HepG2 (cell line): Measurements from ENCODE around the gene OTUB2. TPM values are rescaled to one million over a fixed set of nuclear protein-coding genes. Genes with fewer than 3 reads are reported as not detected.

Experiments
- GFI1 ChIP-seq: sonication (generic); formaldehyde crosslinking; IDR thresholded peaks from 2 replicates; pipeline ENCODE4 v1.5.0; 2020; ENCODE audit warnings: missing genetic modification reagents, mild to moderate bottlenecking, borderline replicate concordance
- KAT2B ChIP-seq: fragments of 150-350 bp; IDR thresholded peaks from 2 replicates; pipeline ENCODE4 v1.6.1; 2014; ENCODE audit warnings: low read depth, low read length, borderline replicate concordance
- NCOR1 ChIP-seq: fragments of 200-600 bp; sonication (generic); IDR thresholded peaks from 2 replicates; pipeline ENCODE4 v1.7.0; 2017; ENCODE audit warnings: antibody characterized with exemption, low read length, borderline replicate concordance
- PPARG ChIP-seq: conservative IDR thresholded peaks from 2 replicates; pipeline ENCODE4 v1.6.1; 2016; ENCODE audit warnings: missing biosample characterization, missing genetic modification reagents
- RXRB ChIP-seq: IDR thresholded peaks from 2 replicates; pipeline ENCODE4 v1.6.1; 2016; ENCODE audit warnings: borderline replicate concordance, missing genetic modification reagents, missing compliant biosample characterization
- SNRNP70 ChIP-seq: fragments of 200-400 bp; formaldehyde crosslinking; IDR thresholded peaks from 2 replicates; pipeline ENCODE4 v1.6.1; 2017; ENCODE audit warnings: mild to moderate bottlenecking, low read depth, low read length, moderate library complexity
- ZNF20 ChIP-seq: sonication (generic); formaldehyde crosslinking; IDR thresholded peaks from 2 replicates; pipeline ENCODE4 v1.4.0; 2020; ENCODE audit warnings: mild to moderate bottlenecking, moderate library complexity, missing genetic modification reagents
- ZNF234 ChIP-seq: sonication (generic); formaldehyde crosslinking; conservative IDR thresholded peaks from 2 replicates; pipeline ENCODE4 v1.5.1; 2020; ENCODE audit warnings: mild to moderate bottlenecking, missing genetic modification reagents
- ZNF878 ChIP-seq: sonication (generic); formaldehyde crosslinking; IDR thresholded peaks from 2 replicates; pipeline ENCODE4 v1.8.1; 2023; ENCODE audit warnings: mild to moderate bottlenecking, missing genetic modification reagents, moderate library complexity
- ZSCAN9 ChIP-seq: IDR thresholded peaks from 2 replicates; pipeline ENCODE4 v1.6.1; 2016; ENCODE audit warnings: borderline replicate concordance
- polyA plus RNA-seq, 8 experiments: library from polyadenylated mRNA; depleted of rRNA in 3 of 8; stranded (reverse) in 7 of 8; unstranded in 1 of 8; fragments of >200 nt; fragmentation: Illumina TruSeq in 4 of 8; extraction: Trizol in 4 of 8; gene quantifications; 2 replicates each; pipeline versions ENCODE4 v1.2.1 to v1.2.3, GENCODE V29; 2011 to 2016; ENCODE audit warnings: low read depth in 4 of 8, missing spikeins in 1 of 8, mixed read lengths in 1 of 8; ENCODE audit not compliant: insufficient read depth in 1 of 8
- total RNA-seq, 5 experiments: library from RNA; depleted of rRNA; stranded (reverse); fragments of >200 nt; fragmentation: Illumina TruSeq; extraction: Trizol; gene quantifications; 2 replicates each; pipeline ENCODE4 v1.2.3, GENCODE V29; 2016; ENCODE audit warnings: low read depth in 1 of 5
- TF ChIP-seq, protein P1 (sequence below): sonication (generic); formaldehyde crosslinking; IDR thresholded peaks from 2 replicates; pipeline ENCODE4 v1.5.1; 2020; ENCODE audit warnings: missing genetic modification reagents, mild to moderate bottlenecking, borderline replicate concordance
- TF ChIP-seq, protein P2 (sequence below): sonication (generic); formaldehyde crosslinking; IDR thresholded peaks from 2 replicates; pipeline ENCODE4 v1.4.0; 2020; ENCODE audit warnings: missing genetic modification reagents, borderline replicate concordance
- TF ChIP-seq, protein P3 (sequence below): sonication (generic); formaldehyde crosslinking; IDR thresholded peaks from one replicate; pipeline ENCODE4 v1.5.1; 2020; ENCODE audit warnings: mild to moderate bottlenecking, missing genetic modification reagents; ENCODE audit errors: not compliant biosample characterization
- TF ChIP-seq, protein P4 (sequence below): sonication (generic); formaldehyde crosslinking; IDR thresholded peaks from 2 replicates; pipeline ENCODE4 v1.8.0; 2022; ENCODE audit warnings: missing genetic modification reagents, mild to moderate bottlenecking, borderline replicate concordance

OTUB2 gene
- total and polyA plus RNA-seq, 2 of the 13 experiments (the other 11 are each of a cell fraction or from before 2014, with no cell fraction given): 2.2 to 2.4 TPM

DNA sequence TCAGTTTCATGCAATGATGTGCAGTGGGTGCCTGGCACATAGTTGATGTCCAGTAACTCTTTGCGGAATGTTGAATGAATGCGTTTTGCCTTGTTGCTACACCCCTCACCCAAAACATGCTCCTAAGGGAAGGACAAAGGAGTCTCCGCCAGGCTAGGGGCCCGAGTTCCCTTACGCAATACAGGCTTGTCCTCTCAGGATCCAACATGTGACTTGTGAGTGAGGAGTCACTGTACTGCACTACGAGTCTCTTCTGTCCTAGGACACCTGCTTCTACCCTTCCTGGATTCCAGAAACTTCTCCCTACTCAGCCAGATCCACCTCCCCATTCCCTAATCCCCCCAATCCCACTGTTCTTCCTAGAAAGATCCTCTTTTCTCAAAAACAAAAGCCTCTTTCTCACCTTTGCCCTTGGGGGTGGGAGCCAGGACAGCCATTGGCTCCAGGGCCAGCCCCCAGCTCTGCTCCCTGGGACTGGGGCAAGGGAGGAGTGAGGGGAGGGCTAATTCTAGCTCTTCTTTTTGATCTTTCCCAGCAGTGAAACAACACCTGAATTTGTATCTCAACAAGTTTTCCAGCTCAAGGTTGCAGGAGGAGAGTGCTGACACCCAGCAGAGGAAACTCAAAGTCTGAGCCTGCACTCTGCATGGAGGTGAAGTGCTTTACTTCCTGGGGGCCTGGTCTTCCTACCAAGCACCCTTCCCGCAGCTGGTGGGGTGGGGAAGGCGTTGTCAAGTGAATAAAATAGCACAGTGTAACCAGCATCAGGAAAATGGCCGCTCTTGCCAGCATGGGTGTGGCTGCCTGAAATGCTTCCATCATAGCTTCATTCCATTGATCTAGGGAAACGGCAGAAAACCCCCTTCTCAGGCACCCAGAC lies 3.4 kb upstream of the OTUB2 start (continued):
- TF ChIP-seq, protein P1, sequence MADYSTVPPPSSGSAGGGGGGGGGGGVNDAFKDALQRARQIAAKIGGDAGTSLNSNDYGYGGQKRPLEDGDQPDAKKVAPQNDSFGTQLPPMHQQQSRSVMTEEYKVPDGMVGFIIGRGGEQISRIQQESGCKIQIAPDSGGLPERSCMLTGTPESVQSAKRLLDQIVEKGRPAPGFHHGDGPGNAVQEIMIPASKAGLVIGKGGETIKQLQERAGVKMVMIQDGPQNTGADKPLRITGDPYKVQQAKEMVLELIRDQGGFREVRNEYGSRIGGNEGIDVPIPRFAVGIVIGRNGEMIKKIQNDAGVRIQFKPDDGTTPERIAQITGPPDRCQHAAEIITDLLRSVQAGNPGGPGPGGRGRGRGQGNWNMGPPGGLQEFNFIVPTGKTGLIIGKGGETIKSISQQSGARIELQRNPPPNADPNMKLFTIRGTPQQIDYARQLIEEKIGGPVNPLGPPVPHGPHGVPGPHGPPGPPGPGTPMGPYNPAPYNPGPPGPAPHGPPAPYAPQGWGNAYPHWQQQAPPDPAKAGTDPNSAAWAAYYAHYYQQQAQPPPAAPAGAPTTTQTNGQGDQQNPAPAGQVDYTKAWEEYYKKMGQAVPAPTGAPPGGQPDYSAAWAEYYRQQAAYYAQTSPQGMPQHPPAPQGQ (CRISPR knock-in tag): no peak
- peak; percentile 2; the same call in 1 of the 2 replicates for TF ChIP-seq RXRB (CRISPR knock-in tag)
- no peak for TF ChIP-seq ZNF20 (CRISPR knock-in tag)
- TF ChIP-seq ZNF878 (CRISPR knock-in tag): 0 out of 2 replicates have a peak, but pooled peaks have one; percentile 34
- TF ChIP-seq ZSCAN9: no peak
- no peak for TF ChIP-seq PPARG (CRISPR knock-in tag)
- no peak for TF ChIP-seq KAT2B
- TF ChIP-seq SNRNP70: no peak
- TF ChIP-seq, protein P2, sequence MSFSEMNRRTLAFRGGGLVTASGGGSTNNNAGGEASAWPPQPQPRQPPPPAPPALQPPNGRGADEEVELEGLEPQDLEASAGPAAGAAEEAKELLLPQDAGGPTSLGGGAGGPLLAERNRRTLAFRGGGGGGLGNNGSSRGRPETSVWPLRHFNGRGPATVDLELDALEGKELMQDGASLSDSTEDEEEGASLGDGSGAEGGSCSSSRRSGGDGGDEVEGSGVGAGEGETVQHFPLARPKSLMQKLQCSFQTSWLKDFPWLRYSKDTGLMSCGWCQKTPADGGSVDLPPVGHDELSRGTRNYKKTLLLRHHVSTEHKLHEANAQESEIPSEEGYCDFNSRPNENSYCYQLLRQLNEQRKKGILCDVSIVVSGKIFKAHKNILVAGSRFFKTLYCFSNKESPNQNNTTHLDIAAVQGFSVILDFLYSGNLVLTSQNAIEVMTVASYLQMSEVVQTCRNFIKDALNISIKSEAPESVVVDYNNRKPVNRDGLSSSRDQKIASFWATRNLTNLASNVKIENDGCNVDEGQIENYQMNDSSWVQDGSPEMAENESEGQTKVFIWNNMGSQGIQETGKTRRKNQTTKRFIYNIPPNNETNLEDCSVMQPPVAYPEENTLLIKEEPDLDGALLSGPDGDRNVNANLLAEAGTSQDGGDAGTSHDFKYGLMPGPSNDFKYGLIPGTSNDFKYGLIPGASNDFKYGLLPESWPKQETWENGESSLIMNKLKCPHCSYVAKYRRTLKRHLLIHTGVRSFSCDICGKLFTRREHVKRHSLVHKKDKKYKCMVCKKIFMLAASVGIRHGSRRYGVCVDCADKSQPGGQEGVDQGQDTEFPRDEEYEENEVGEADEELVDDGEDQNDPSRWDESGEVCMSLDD: no peak
- no peak for TF ChIP-seq ZNF234 (CRISPR knock-in tag)
- TF ChIP-seq, protein P3, sequence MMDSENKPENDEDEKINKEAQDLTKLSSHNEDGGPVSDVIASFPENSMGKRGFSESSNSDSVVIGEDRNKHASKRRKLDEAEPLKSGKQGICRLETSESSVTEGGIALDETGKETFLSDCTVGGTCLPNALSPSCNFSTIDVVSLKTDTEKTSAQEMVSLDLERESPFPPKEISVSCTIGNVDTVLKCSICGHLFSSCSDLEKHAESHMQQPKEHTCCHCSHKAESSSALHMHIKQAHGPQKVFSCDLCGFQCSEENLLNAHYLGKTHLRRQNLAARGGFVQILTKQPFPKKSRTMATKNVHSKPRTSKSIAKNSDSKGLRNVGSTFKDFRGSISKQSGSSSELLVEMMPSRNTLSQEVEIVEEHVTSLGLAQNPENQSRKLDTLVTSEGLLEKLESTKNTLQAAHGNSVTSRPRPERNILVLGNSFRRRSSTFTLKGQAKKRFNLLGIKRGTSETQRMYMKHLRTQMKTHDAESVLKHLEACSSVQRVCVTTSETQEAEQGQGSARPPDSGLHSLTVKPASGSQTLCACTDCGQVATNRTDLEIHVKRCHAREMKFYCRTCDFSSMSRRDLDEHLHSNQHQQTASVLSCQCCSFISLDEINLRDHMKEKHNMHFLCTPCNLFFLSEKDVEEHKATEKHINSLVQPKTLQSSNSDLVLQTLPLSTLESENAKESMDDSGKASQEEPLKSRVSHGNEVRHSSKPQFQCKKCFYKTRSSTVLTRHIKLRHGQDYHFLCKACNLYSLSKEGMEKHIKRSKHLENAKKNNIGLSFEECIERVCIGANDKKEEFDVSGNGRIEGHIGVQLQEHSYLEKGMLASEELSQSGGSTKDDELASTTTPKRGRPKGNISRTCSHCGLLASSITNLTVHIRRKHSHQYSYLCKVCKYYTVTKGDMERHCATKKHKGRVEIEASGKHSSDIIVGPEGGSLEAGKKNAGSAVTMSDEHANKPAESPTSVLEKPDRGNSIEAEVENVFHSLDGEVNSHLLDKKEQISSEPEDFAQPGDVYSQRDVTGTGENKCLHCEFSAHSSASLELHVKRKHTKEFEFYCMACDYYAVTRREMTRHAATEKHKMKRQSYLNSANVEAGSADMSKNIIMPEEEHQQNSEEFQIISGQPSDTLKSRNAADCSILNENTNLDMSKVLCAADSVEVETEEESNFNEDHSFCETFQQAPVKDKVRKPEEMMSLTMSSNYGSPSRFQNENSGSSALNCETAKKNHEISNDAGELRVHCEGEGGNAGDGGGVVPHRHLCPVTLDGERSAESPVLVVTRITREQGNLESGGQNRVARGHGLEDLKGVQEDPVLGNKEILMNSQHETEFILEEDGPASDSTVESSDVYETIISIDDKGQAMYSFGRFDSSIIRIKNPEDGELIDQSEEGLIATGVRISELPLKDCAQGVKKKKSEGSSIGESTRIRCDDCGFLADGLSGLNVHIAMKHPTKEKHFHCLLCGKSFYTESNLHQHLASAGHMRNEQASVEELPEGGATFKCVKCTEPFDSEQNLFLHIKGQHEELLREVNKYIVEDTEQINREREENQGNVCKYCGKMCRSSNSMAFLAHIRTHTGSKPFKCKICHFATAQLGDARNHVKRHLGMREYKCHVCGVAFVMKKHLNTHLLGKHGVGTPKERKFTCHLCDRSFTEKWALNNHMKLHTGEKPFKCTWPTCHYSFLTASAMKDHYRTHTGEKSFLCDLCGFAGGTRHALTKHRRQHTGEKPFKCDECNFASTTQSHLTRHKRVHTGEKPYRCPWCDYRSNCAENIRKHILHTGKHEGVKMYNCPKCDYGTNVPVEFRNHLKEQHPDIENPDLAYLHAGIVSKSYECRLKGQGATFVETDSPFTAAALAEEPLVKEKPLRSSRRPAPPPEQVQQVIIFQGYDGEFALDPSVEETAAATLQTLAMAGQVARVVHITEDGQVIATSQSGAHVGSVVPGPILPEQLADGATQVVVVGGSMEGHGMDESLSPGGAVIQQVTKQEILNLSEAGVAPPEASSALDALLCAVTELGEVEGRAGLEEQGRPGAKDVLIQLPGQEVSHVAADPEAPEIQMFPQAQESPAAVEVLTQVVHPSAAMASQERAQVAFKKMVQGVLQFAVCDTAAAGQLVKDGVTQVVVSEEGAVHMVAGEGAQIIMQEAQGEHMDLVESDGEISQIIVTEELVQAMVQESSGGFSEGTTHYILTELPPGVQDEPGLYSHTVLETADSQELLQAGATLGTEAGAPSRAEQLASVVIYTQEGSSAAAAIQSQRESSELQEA (CRISPR knock-in tag): no peak
- TF ChIP-seq GFI1 (CRISPR knock-in tag): no peak
- TF ChIP-seq, protein P4, sequence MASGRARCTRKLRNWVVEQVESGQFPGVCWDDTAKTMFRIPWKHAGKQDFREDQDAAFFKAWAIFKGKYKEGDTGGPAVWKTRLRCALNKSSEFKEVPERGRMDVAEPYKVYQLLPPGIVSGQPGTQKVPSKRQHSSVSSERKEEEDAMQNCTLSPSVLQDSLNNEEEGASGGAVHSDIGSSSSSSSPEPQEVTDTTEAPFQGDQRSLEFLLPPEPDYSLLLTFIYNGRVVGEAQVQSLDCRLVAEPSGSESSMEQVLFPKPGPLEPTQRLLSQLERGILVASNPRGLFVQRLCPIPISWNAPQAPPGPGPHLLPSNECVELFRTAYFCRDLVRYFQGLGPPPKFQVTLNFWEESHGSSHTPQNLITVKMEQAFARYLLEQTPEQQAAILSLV (CRISPR knock-in tag): no peak
- no peak for TF ChIP-seq NCOR1
